GM12874 (cell line): Measurements from ENCODE around the gene RPL38.

Experiments
- CTCF ChIP-seq: IDR thresholded peaks from 2 replicates; pipeline ENCODE4 v1.5.1; 2011; ENCODE audit warnings: low read depth, mild to moderate bottlenecking, control low read depth, low read length, moderate library complexity; ENCODE audit not compliant: insufficient read depth

Gene RPL38

GRCh38 chr17:74217037-74217730, 13.7 kb downstream of the RPL38 start:
- no peak for TF ChIP-seq CTCF

GRCh38 chr17:74217888-74218287, 14.4 kb downstream of the RPL38 start:
- TF ChIP-seq CTCF, result no peak

GRCh38 chr17:74218436-74218835, 15.0 kb downstream of the RPL38 start:
- no peak for TF ChIP-seq CTCF

GRCh38 chr17:74219576-74220133, 16.2 kb downstream of the RPL38 start:
- TF ChIP-seq CTCF, result no peak

GRCh38 chr17:74220219-74220618, 16.7 kb downstream of the RPL38 start:
- no peak for TF ChIP-seq CTCF

GRCh38 chr17:74220946-74221818, 17.7 kb downstream of the RPL38 start:
- TF ChIP-seq CTCF, result no peak

GRCh38 chr17:74222399-74222798, 18.9 kb downstream of the RPL38 start:
- no peak for TF ChIP-seq CTCF
